Measurements from ENCODE around the gene HIVEP3. TPM values are rescaled to one million over a fixed set of nuclear protein-coding genes. Genes with fewer than 3 reads are reported as not detected.

Gene HIVEP3
- total RNA-seq, 5 donors from 2014 or later (not counting 1 experiment from before 2014, with no cell fraction given) = 7.0 to 15.3 (median 8.8) TPM

DNA sequence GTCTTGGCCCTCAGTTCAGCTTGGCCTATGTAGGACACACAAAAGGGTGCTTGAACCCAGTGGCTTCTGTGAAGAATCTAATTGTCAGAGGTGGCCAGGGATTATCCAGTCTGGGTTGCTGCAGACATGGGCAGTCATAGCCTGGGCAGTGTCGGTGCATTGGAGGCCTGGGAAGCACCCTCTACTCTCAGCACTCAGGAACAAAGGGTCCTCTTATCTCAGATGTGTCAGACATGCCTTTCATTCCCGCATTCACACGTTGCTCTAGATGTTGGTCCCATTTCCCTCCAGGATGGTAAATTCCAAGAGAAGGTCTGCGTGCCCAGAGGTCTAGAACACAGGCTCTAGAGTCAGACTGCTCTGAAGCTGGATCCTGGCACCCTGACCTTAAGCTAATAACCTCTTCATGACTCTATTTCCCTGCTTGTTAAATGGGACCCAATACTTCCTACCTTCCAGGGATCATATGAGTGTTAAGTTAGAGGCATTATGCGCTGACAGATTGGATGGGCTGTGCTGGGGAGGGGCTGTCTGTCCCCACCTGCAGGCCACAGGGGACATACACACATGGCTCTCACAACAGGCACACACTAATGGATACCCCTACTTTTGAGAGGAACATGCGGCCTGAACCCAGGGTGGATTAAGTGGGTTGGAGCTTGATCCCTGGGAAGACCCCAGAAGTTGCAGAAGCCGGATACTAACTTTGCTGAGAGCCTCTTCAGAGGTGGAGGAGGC lies 417.8 kb downstream of the HIVEP3 start:
- H3K27me3 ChIP-seq (replicated peaks in 1 of 2; ENCODE audit: control insufficient read depth in 2 of 2, extremely low read depth in 1 of 2, insufficient read depth in 2 of 2, low read length in 1 of 2) = peaks cover 0 to 11% of the 10 kb centered on the region in 2 experiments
- H3K4me1 ChIP-seq (ENCODE audit: control insufficient read depth in 1 of 2, extremely low read depth in 1 of 2, insufficient read depth in 2 of 2, low read length in 2 of 2) = peaks cover 0 to 5% of the 10 kb centered on the region in 2 experiments
- Mint-ChIP-seq H3K36me3 (no peaks in the 10 kb centered on the region), H3K27me3 (peaks cover 3% of the 10 kb centered on the region in 2 donors), H3K9me3 (no peaks in the 10 kb centered on the region), H3K4me3 (no peak overlapping the region), H3K27ac (no peak overlapping the region), H3K4me1 (peaks cover 1 to 4% (median 2%) of the 10 kb centered on the region in 3 donors)
- no peaks in the 10 kb centered on the region for H3K36me3 ChIP-seq (ENCODE audit: control insufficient read depth in 2 of 2, extremely low read depth in 1 of 2, insufficient read depth in 1 of 2, low read length in 1 of 2)
- no peak overlapping the region for H3K4me3 ChIP-seq (ENCODE audit: control insufficient read depth in 1 of 2, extremely low read depth in 1 of 2, low read length in 1 of 2)
- DNase-seq = no peak
- ChIA-PET CTCF (interaction anchor here (0.5 to 0.6 kb wide), 2 partner anchors 13 to 208 kb away, joined by 3 read pairs; no protein-coding TSS in a partner anchor), POLR2A (no interaction called here)
- no peak overlapping the region for H3K27ac ChIP-seq (ENCODE audit: low read length)
- H3K9me3 ChIP-seq = no peaks in the 10 kb centered on the region
- ATAC-seq (replicated peaks in 1 of 4) = no peak
- WGBS (ENCODE audit: insufficient coverage) = 86% methylated on average over 5 of the region's 7 CpGs

DNA sequence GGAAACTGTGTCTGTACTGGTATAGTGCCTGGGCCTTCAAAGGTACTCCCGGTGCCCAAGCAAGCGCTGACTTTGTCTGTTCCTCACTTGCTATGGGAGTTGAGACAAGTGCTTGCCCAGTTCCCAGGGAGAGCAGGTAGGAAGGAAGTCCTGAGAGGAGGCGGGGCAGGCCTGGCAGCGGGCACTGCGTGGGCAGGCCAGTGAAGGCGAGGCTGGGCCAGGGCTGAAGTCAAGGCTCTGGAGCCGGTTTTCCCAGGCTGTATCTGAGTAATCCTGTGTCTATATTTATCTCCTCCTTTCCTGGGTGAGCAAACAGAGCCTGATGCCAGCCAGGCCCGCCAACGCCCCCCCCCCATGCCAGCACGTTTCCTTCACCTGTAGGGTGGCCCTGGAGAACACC lies 418.3 kb downstream of the HIVEP3 start:
- CTCF ChIA-PET = interaction anchor here (0.5 to 0.6 kb wide), 2 partner anchors 12 to 207 kb away, joined by 3 read pairs; no protein-coding TSS in a partner anchor
- Mint-ChIP-seq H3K4me1 (peaks cover 3 to 7% (median 7%) of the 10 kb centered on the region in 3 donors), H3K27me3 (peaks cover 6 to 9% of the 10 kb centered on the region in 2 donors), H3K9me3 (no peaks in the 10 kb centered on the region), H3K27ac (no peak overlapping the region), H3K36me3 (no peaks in the 10 kb centered on the region), H3K4me3 (no peak overlapping the region)
- Histone ChIP-seq H3K27ac (ENCODE audit: low read length) (no peak overlapping the region), H3K9me3 (no peaks in the 10 kb centered on the region), H3K36me3 (ENCODE audit: control insufficient read depth in 2 of 2, extremely low read depth in 1 of 2, insufficient read depth in 1 of 2, low read length in 1 of 2) (no peaks in the 10 kb centered on the region), H3K4me1 (ENCODE audit: control insufficient read depth in 1 of 2, extremely low read depth in 1 of 2, insufficient read depth in 2 of 2, low read length in 2 of 2) (peaks cover 0 to 11% of the 10 kb centered on the region in 2 experiments), H3K4me3 (ENCODE audit: control insufficient read depth in 1 of 2, extremely low read depth in 1 of 2, low read length in 1 of 2) (no peak overlapping the region), H3K27me3 (replicated peaks in 1 of 2; ENCODE audit: control insufficient read depth in 2 of 2, extremely low read depth in 1 of 2, insufficient read depth in 2 of 2, low read length in 1 of 2) (peaks cover 0 to 17% of the 10 kb centered on the region in 2 experiments)
- POLR2A ChIA-PET = no interaction called here
- 90% methylated on average over 7 of the region's 10 CpGs for WGBS (ENCODE audit: insufficient coverage)
- DNase-seq = no peak
- ATAC-seq (replicated peaks in 1 of 4) = no peak

DNA sequence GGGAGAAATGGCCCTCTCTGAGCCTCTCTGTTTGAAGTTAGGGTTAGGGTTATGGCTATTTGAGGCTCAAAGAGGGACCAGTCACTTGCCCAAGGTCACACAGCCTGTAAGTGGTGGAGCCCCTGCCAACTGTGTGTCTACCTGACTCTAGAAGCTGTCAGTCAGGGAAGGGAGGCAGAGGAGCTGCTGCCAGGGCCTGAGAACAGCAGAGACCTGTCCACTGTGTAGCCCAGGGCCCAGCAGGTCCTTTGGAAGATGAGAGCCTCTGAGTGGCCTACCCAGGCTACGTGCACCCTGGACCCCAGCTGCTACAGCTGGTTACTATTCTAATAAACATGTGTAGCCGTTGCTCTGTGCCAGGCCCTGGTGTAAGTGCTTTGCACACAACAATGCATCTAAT lies 419.1 kb downstream of the HIVEP3 start:
- POLR2A ChIA-PET = no interaction called here
- 63% methylated on average over 1 of the region's 2 CpGs for WGBS (ENCODE audit: insufficient coverage)
- no peak for DNase-seq

DNA sequence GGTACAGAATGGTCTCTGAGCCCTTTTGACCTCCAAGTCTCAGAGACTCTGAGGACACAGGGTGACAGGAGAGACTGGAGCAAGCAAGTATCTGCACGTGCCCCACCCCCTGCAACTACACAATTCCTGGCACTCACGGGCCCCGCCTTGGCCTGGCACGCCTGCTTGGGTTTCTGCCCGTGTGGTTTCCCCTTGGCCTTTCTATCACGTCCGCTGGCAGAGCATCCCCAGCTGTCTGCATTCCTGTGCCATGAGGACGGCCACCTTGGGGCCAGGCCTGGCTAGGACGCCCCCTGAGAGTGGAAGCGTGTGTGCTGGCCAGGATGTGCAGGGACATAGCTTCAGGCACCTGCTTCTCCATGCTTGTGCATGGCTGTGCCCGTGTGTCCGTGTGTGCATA lies 419.9 kb downstream of the HIVEP3 start:
- H3K4me3 Mint-ChIP-seq = no peak overlapping the region
- WGBS (ENCODE audit: insufficient coverage) = 83% methylated on average over 12 of the region's 12 CpGs
- no peak overlapping the region for H3K27ac Mint-ChIP-seq
- Histone ChIP-seq H3K4me1 (ENCODE audit: control insufficient read depth in 1 of 2, extremely low read depth in 1 of 2, insufficient read depth in 2 of 2, low read length in 2 of 2) (peaks cover 0 to 11% of the 10 kb centered on the region in 2 experiments), H3K27me3 (replicated peaks in 1 of 2; ENCODE audit: control insufficient read depth in 2 of 2, extremely low read depth in 1 of 2, insufficient read depth in 2 of 2, low read length in 1 of 2) (peaks cover 0 to 33% of the 10 kb centered on the region in 2 experiments), H3K9me3 (no peaks in the 10 kb centered on the region), H3K4me3 (ENCODE audit: control insufficient read depth in 1 of 2, extremely low read depth in 1 of 2, low read length in 1 of 2) (no peak overlapping the region), H3K36me3 (ENCODE audit: control insufficient read depth in 2 of 2, extremely low read depth in 1 of 2, insufficient read depth in 1 of 2, low read length in 1 of 2) (no peaks in the 10 kb centered on the region), H3K27ac (ENCODE audit: low read length) (no peak overlapping the region)
- peaks cover 0 to 9% (median 7%) of the 10 kb centered on the region in 3 donors for H3K4me1 Mint-ChIP-seq
- H3K9me3 Mint-ChIP-seq = no peaks in the 10 kb centered on the region
- peaks cover 13 to 17% of the 10 kb centered on the region in 2 donors for H3K27me3 Mint-ChIP-seq
- ATAC-seq (replicated peaks in 1 of 4) (no peak), DNase-seq (no peak)
- CTCF ChIA-PET = no interaction called here
- POLR2A ChIA-PET = no interaction called here
- H3K36me3 Mint-ChIP-seq = no peaks in the 10 kb centered on the region

More for the DNA sequence above, 419.1 kb downstream of the HIVEP3 start:
- no peak overlapping the region for H3K27ac ChIP-seq (ENCODE audit: low read length)
- no peak for ATAC-seq (replicated peaks in 1 of 4)
- H3K4me1 Mint-ChIP-seq = peaks cover 0 to 9% (median 7%) of the 10 kb centered on the region in 3 donors
- H3K36me3 ChIP-seq (ENCODE audit: control insufficient read depth in 2 of 2, extremely low read depth in 1 of 2, insufficient read depth in 1 of 2, low read length in 1 of 2) = no peaks in the 10 kb centered on the region
- no peaks in the 10 kb centered on the region for H3K9me3 ChIP-seq
- peaks cover 0 to 25% of the 10 kb centered on the region in 2 experiments for H3K27me3 ChIP-seq (replicated peaks in 1 of 2; ENCODE audit: control insufficient read depth in 2 of 2, extremely low read depth in 1 of 2, insufficient read depth in 2 of 2, low read length in 1 of 2)
- no peak overlapping the region for H3K4me3 ChIP-seq (ENCODE audit: control insufficient read depth in 1 of 2, extremely low read depth in 1 of 2, low read length in 1 of 2)
- CTCF ChIA-PET = no interaction called here
- H3K27ac Mint-ChIP-seq = no peak overlapping the region
- no peaks in the 10 kb centered on the region for H3K9me3 Mint-ChIP-seq
- H3K36me3 Mint-ChIP-seq = no peaks in the 10 kb centered on the region
- H3K27me3 Mint-ChIP-seq = peaks cover 9 to 13% of the 10 kb centered on the region in 2 donors
- no peak overlapping the region for H3K4me3 Mint-ChIP-seq
- H3K4me1 ChIP-seq (ENCODE audit: control insufficient read depth in 1 of 2, extremely low read depth in 1 of 2, insufficient read depth in 2 of 2, low read length in 2 of 2) = peaks cover 0 to 11% of the 10 kb centered on the region in 2 experiments

DNA sequence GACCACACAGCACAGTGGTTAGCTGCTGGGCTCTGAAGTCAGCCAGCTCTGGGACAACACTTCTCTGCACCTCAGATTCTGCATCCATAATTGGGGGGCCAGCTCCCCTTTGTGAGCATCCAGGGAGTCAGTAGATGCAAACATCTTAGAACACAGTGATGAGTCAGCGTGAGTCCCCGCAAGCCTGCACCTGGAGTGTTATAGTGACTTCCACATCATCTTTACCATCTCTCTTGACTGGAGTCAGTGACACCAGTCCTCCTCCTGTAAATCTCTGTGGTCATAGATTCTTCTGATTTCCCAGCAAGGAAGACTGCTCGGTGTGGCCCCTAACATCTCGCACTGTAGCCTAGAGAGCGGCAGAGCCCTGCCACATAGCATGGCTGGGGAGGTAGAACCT lies 420.3 kb downstream of the HIVEP3 start:
- Mint-ChIP-seq H3K4me3 (no peak overlapping the region), H3K4me1 (peaks cover 0 to 9% (median 7%) of the 10 kb centered on the region in 3 donors), H3K27ac (no peak overlapping the region), H3K27me3 (peaks cover 13 to 17% of the 10 kb centered on the region in 2 donors), H3K36me3 (no peaks in the 10 kb centered on the region), H3K9me3 (no peaks in the 10 kb centered on the region)
- ATAC-seq (replicated peaks in 1 of 4) (no peak), DNase-seq (no peak)
- POLR2A ChIA-PET = no interaction called here
- peaks cover 0 to 11% of the 10 kb centered on the region in 2 experiments for H3K4me1 ChIP-seq (ENCODE audit: control insufficient read depth in 1 of 2, extremely low read depth in 1 of 2, insufficient read depth in 2 of 2, low read length in 2 of 2)
- no peak overlapping the region for H3K27ac ChIP-seq (ENCODE audit: low read length)
- no peak overlapping the region for H3K4me3 ChIP-seq (ENCODE audit: control insufficient read depth in 1 of 2, extremely low read depth in 1 of 2, low read length in 1 of 2)
- WGBS (ENCODE audit: insufficient coverage) = 74% methylated on average over 5 of the region's 5 CpGs
- H3K9me3 ChIP-seq = no peaks in the 10 kb centered on the region
- H3K36me3 ChIP-seq (ENCODE audit: control insufficient read depth in 2 of 2, extremely low read depth in 1 of 2, insufficient read depth in 1 of 2, low read length in 1 of 2) = no peaks in the 10 kb centered on the region
- H3K27me3 ChIP-seq (replicated peaks in 1 of 2; ENCODE audit: control insufficient read depth in 2 of 2, extremely low read depth in 1 of 2, insufficient read depth in 2 of 2, low read length in 1 of 2) = peaks cover 0 to 36% of the 10 kb centered on the region in 2 experiments
- CTCF ChIA-PET = no interaction called here

- Mint-ChIP-seq H3K36me3 (no peaks in the 10 kb centered on the region), H3K4me3 (peak overlapping the region in 1 of 3 donors; percentile 52), H3K27ac (no peak overlapping the region), H3K9me3 (no peaks in the 10 kb centered on the region), H3K4me1 (peaks cover 0 to 9% (median 7%) of the 10 kb centered on the region in 3 donors), H3K27me3 (peaks cover 13 to 18% of the 10 kb centered on the region in 2 donors)
- Histone ChIP-seq H3K27me3 (replicated peaks in 1 of 2; ENCODE audit: control insufficient read depth in 2 of 2, extremely low read depth in 1 of 2, insufficient read depth in 2 of 2, low read length in 1 of 2) (peaks cover 0 to 36% of the 10 kb centered on the region in 2 experiments), H3K27ac (ENCODE audit: low read length) (no peak overlapping the region), H3K36me3 (ENCODE audit: control insufficient read depth in 2 of 2, extremely low read depth in 1 of 2, insufficient read depth in 1 of 2, low read length in 1 of 2) (no peaks in the 10 kb centered on the region), H3K9me3 (no peaks in the 10 kb centered on the region), H3K4me3 (ENCODE audit: control insufficient read depth in 1 of 2, extremely low read depth in 1 of 2, low read length in 1 of 2) (no peak overlapping the region), H3K4me1 (ENCODE audit: control insufficient read depth in 1 of 2, extremely low read depth in 1 of 2, insufficient read depth in 2 of 2, low read length in 2 of 2) (peaks cover 0 to 11% of the 10 kb centered on the region in 2 experiments)
- ATAC-seq (replicated peaks in 1 of 4) = no peak
- no CpG with 5 or more reads among the region's 7 CpGs for WGBS (ENCODE audit: insufficient coverage)
- ChIA-PET POLR2A (no interaction called here), CTCF (interaction anchor here in 1 of 2 donors (0.5 to 0.6 kb wide), 2 partner anchors 378 to 915 kb away, joined by 3 to 5 read pairs; no protein-coding TSS in a partner anchor)
- DNase-seq = no peak
Measured at GRCh38 chr1:41497461-41498030, 421.2 kb downstream of the HIVEP3 start.

Measured in T-cell (primary cell).